NT2/D1 (cell line): Measurements from ENCODE around the gene CDH13.

Experiments used
- DNase-seq: peaks from one replicate; pipeline ENCODE4 v3.0.0-alpha.2; 2011; ENCODE audit warnings: low read depth, low spot score
- H3K27me3 ChIP-seq: 2 replicates; pipeline ENCODE4 v1.6.0; 2011; ENCODE audit warnings: mild to moderate bottlenecking; ENCODE audit not compliant: insufficient read length, insufficient read depth
- H3K36me3 ChIP-seq: 2 replicates; pipeline ENCODE4 v1.6.1; 2011; ENCODE audit warnings: mild to moderate bottlenecking, low read length, mixed read lengths; ENCODE audit not compliant: insufficient read depth, insufficient read length
- H3K4me1 ChIP-seq: 2 replicates; pipeline ENCODE4 v1.5.1; 2011; ENCODE audit not compliant: insufficient read depth, insufficient read length
- H3K4me3 ChIP-seq: 2 replicates; pipeline ENCODE4 v1.5.1; 2011; ENCODE audit warnings: low read depth; ENCODE audit not compliant: insufficient read length
- H3K9ac ChIP-seq: 2 replicates; pipeline ENCODE4 v1.6.0; 2011; ENCODE audit warnings: low read depth; ENCODE audit not compliant: insufficient read length
- H3K9me3 ChIP-seq: 2 replicates; pipeline ENCODE4 v1.5.1; 2011; ENCODE audit warnings: mild to moderate bottlenecking, low read length; ENCODE audit not compliant: insufficient read depth
- SUZ12 ChIP-seq: IDR thresholded peaks from 2 replicates; pipeline ENCODE4 v1.6.1; 2011; ENCODE audit not compliant: insufficient read length, insufficient read depth; ENCODE audit errors: extremely low read depth
- YY1 ChIP-seq: IDR thresholded peaks from 2 replicates; pipeline ENCODE4 v1.6.1; 2011; ENCODE audit not compliant: insufficient read length, insufficient read depth
- ZNF274 ChIP-seq: IDR thresholded peaks from 2 replicates; pipeline ENCODE4 v1.6.1; 2011; ENCODE audit warnings: mild to moderate bottlenecking, low read depth, low read length

Gene CDH13

GRCh38 chr16:83541231-83541630 is 914.5 kb downstream of the CDH13 start:
- Histone ChIP-seq H3K27me3 (no peaks in the 10 kb centered on the region), H3K4me1 (no peaks in the 10 kb centered on the region), H3K36me3 (no peaks in the 10 kb centered on the region), H3K9me3 (no peaks in the 10 kb centered on the region), H3K4me3 (no peak overlapping the region), H3K9ac (no peak overlapping the region)
- no peak for TF ChIP-seq ZNF274
- no peak for TF ChIP-seq SUZ12
- no peak for TF ChIP-seq YY1
- DNase-seq, result no peak

- Histone ChIP-seq H3K4me1 (no peaks in the 10 kb centered on the region), H3K36me3 (no peaks in the 10 kb centered on the region), H3K9ac (no peak overlapping the region), H3K27me3 (no peaks in the 10 kb centered on the region), H3K4me3 (no peak overlapping the region), H3K9me3 (peaks cover 2% of the 10 kb centered on the region; the same call in 1 of the 2 replicates)
- no peak for DNase-seq
- TF ChIP-seq SUZ12, result no peak
- no peak for TF ChIP-seq YY1
- no peak for TF ChIP-seq ZNF274
Measured at GRCh38 chr16:83542491-83542890, 915.7 kb downstream of the CDH13 start.

- Histone ChIP-seq H3K4me1 (peaks cover 1% of the 10 kb centered on the region), H3K36me3 (no peaks in the 10 kb centered on the region), H3K9ac (no peak overlapping the region), H3K9me3 (peaks cover 5% of the 10 kb centered on the region; the same call in 1 of the 2 replicates), H3K4me3 (no peak overlapping the region), H3K27me3 (no peaks in the 10 kb centered on the region)
- TF ChIP-seq SUZ12 (no peak), ZNF274 (no peak), YY1 (no peak)
- DNase-seq, result no peak
Measured at GRCh38 chr16:83549316-83550182, 922.8 kb downstream of the CDH13 start.

GRCh38 chr16:83550183-83550569 is 923.4 kb downstream of the CDH13 start:
- H3K9ac ChIP-seq, result no peak overlapping the region
- H3K36me3 ChIP-seq, result no peaks in the 10 kb centered on the region
- peaks cover 5% of the 10 kb centered on the region; the same call in 1 of the 2 replicates for H3K9me3 ChIP-seq
- no peak overlapping the region for H3K4me3 ChIP-seq
- no peak for TF ChIP-seq ZNF274
- no peak for DNase-seq
- peaks cover 1% of the 10 kb centered on the region for H3K4me1 ChIP-seq
- H3K27me3 ChIP-seq, result no peaks in the 10 kb centered on the region

GRCh38 chr16:83552228-83552627 is 925.5 kb downstream of the CDH13 start:
- H3K4me1 ChIP-seq, result peaks cover 1% of the 10 kb centered on the region
- TF ChIP-seq ZNF274, result no peak
- TF ChIP-seq YY1, result no peak
- TF ChIP-seq SUZ12, result no peak
- peaks cover 5% of the 10 kb centered on the region; the same call in 1 of the 2 replicates for H3K9me3 ChIP-seq
- no peak overlapping the region for H3K4me3 ChIP-seq
- H3K27me3 ChIP-seq, result no peaks in the 10 kb centered on the region
- H3K9ac ChIP-seq, result no peak overlapping the region
- DNase-seq, result no peak
- H3K36me3 ChIP-seq, result no peaks in the 10 kb centered on the region

- no peaks in the 10 kb centered on the region for H3K9me3 ChIP-seq
Measured at GRCh38 chr16:83552930-83553329, 926.2 kb downstream of the CDH13 start.

GRCh38 chr16:83554096-83554495 is 927.3 kb downstream of the CDH13 start:
- H3K9ac ChIP-seq, result no peak overlapping the region
- no peaks in the 10 kb centered on the region for H3K36me3 ChIP-seq
- no peak for DNase-seq
- H3K4me1 ChIP-seq, result peaks cover 1% of the 10 kb centered on the region
- H3K27me3 ChIP-seq, result no peaks in the 10 kb centered on the region
- TF ChIP-seq ZNF274 (no peak), YY1 (no peak), SUZ12 (no peak)
- H3K4me3 ChIP-seq, result no peak overlapping the region
- no peaks in the 10 kb centered on the region for H3K9me3 ChIP-seq

More at GRCh38 chr16:83552930-83553329, 926.2 kb downstream of the CDH13 start:
- H3K4me3 ChIP-seq, result no peak overlapping the region
- H3K36me3 ChIP-seq, result no peaks in the 10 kb centered on the region
- no peaks in the 10 kb centered on the region for H3K27me3 ChIP-seq
- TF ChIP-seq SUZ12, result no peak
- no peak overlapping the region for H3K9ac ChIP-seq
- no peak for DNase-seq
- H3K4me1 ChIP-seq, result peaks cover 1% of the 10 kb centered on the region
